GM12892 (cell line): Measurements from ENCODE around the gene PSME3.

Source experiments
- DNase-seq: peaks from one replicate; pipeline ENCODE4 v3.0.0; 2011; ENCODE audit not compliant: insufficient read length
- FAIRE-seq: peaks from 2 replicates; lab custom pipeline; 2011; peaks lifted over from hg19 to GRCh38; lab: Jason Lieb, UNC
- POLR2A ChIP-seq: IDR thresholded peaks from 2 replicates; pipeline ENCODE4 v1.6.1; 2011; ENCODE audit warnings: low read depth, low read length, control low read depth
- POLR2AphosphoS5 ChIP-seq: IDR thresholded peaks from 2 replicates; pipeline ENCODE4 v1.6.1; 2011; ENCODE audit warnings: low read depth, low read length, control low read depth
- TAF1 ChIP-seq: IDR thresholded peaks from 2 replicates; pipeline ENCODE4 v1.6.1; 2011; ENCODE audit warnings: low read depth, mild to moderate bottlenecking, control low read depth, low read length, borderline replicate concordance

Gene PSME3

DNA sequence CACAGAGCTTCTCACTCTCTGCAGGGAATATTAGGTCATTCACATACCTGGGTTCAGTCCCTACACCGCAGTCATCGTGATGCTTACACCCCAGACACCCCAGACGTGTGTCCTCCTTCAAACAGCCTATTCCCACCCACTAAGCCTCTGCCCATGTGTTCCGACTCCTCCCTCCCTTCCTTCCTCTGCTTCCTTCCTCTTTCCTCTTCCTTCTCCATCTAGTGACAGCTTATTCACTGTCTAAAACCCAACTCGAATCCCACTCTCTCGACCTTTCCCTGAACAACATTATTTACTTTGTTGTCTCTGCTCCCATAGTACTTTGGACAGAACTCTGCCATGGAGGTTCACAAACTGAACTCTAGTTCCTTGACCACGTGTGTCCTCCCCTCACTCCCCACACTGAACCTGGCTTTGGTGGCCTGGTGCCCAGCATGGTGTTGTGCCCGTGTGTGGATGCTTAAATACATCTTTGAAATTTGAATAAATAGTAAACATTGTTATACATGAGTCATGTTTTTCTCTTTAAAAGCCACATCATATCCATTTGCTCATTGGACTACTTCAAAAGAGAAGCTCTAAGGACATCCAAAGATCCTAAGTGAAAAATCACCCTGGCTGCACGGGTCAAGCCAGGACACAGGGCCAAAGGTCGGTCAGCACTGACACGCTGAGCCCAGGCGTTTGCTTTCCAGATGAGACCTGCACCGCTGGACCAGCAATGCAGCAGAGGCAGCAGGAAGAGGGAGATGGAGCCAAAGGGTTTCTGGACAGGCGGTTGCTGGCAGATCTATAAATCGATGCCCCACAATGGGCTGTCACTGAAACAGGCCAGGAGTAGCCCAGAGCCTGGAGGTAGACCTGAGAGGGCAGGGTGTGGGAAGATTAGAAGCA, 53.3 kb downstream of the PSME3 start:
- TF ChIP-seq POLR2A (no peak), TAF1 (no peak), POLR2AphosphoS5 (no peak)
- no peak for DNase-seq
- no peak for FAIRE-seq

GRCh38 chr17:42889809-42890208, 56.6 kb downstream of the PSME3 start:
- FAIRE-seq, result no peak
- TF ChIP-seq TAF1 (no peak), POLR2A (no peak), POLR2AphosphoS5 (no peak)
- DNase-seq, result no peak

DNA sequence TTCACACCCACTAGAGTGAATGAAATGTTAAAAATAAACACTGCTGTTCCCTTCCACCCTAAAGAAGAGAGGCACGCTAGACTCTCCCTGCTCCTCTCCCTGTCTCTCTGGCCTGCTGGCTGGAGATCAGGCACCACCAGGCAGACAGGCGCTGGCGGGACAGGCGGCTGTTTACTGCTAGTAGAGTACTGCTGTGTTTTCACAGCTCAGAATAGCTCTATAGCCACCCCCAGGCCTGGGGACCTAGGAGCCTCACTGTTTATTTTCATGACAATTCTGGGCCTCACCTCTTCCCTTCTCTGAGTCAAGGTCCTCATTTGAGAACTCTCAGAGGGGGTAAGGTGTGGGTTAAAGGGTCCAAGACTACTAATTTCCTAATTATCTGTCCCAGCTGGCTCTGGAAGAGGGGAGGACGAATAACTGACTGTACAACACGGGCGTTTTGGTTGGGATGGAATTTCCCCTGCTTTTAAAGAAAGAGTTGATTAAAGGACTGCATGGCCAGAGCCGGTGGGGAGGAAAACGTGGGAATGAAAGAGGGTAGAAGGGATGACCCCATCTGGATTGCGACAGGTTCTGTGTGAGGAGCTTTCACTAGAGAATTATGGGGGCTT, 58.4 kb downstream of the PSME3 start:
- DNase-seq, result no peak
- TF ChIP-seq POLR2AphosphoS5 (no peak), TAF1 (no peak), POLR2A (no peak)
- FAIRE-seq, result no peak

- FAIRE-seq, result no peak
- no peak for DNase-seq
- TF ChIP-seq POLR2AphosphoS5 (no peak), POLR2A (no peak), TAF1 (no peak)
Observed at GRCh38 chr17:42893359-42893758, 60.2 kb downstream of the PSME3 start.
